HUES6 (cell line): ENCODE data around the gene CCNK.
A peak's percentile ranks its signal among the peaks of the same experiment; 100 is the strongest.

Experiments
- H3K27ac ChIP-seq: 2 replicates; pipeline ENCODE4 v1.7.0; 2013; ENCODE audit warnings: low read depth, mild to moderate bottlenecking, low read length, inconsistent platforms
- H3K27me3 ChIP-seq: 2 replicates; pipeline ENCODE4 v1.6.1; 2013; ENCODE audit warnings: low read length; ENCODE audit not compliant: control insufficient read depth, insufficient read depth
- H3K36me3 ChIP-seq: 2 replicates; pipeline ENCODE4 v1.6.1; 2013; ENCODE audit warnings: low read length; ENCODE audit not compliant: control insufficient read depth, insufficient read depth
- H3K4me1 ChIP-seq: 2 replicates; pipeline ENCODE4 v1.6.1; 2013; ENCODE audit warnings: low read length; ENCODE audit not compliant: control insufficient read depth, insufficient read depth
- H3K4me3 ChIP-seq: 2 replicates; pipeline ENCODE4 v1.5.1; 2013; ENCODE audit warnings: low read depth, low read length
- H3K9ac ChIP-seq: one replicate; pipeline ENCODE4 v1.6.1; 2013; ENCODE audit warnings: mild to moderate bottlenecking, low read length
- H3K9me3 ChIP-seq: 2 replicates; pipeline ENCODE4 v1.6.1; 2013; ENCODE audit warnings: low read depth, low read length; ENCODE audit not compliant: control insufficient read depth, insufficient read depth

CCNK gene

GRCh38 chr14:99538733-99539132, 57.5 kb downstream of the CCNK start:
- H3K27me3 ChIP-seq = no peaks in the 10 kb centered on the region
- no peaks in the 10 kb centered on the region for H3K36me3 ChIP-seq
- peaks cover 59% of the 10 kb centered on the region for H3K4me1 ChIP-seq
- no peak overlapping the region for H3K9ac ChIP-seq
- no peaks in the 10 kb centered on the region for H3K9me3 ChIP-seq
- H3K27ac ChIP-seq = no peak overlapping the region
- no peak overlapping the region for H3K4me3 ChIP-seq

DNA sequence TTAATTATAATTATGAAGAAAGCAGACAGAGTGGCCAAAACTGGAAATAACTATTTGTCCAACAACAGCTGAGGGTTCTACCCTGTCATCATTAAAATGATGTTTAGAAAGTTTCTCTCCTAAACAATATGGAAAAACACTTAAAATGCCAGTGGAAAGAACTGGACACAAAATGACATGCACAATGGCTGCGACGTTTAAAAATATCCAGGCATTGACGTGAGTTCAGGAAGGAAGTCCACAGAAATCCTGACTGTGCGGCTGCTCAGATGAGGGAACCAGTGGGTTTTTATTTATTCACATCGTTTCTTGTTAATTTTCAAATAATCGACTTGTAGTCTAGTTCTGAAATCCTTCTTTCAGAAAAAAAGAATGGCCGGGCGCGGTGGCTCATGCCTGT, 58.3 kb downstream of the CCNK start:
- H3K27me3 ChIP-seq = no peaks in the 10 kb centered on the region
- H3K9ac ChIP-seq = no peak overlapping the region
- H3K4me3 ChIP-seq = no peak overlapping the region
- peaks cover 56% of the 10 kb centered on the region for H3K4me1 ChIP-seq
- no peaks in the 10 kb centered on the region for H3K36me3 ChIP-seq
- no peaks in the 10 kb centered on the region for H3K9me3 ChIP-seq
- H3K27ac ChIP-seq = no peak overlapping the region

DNA sequence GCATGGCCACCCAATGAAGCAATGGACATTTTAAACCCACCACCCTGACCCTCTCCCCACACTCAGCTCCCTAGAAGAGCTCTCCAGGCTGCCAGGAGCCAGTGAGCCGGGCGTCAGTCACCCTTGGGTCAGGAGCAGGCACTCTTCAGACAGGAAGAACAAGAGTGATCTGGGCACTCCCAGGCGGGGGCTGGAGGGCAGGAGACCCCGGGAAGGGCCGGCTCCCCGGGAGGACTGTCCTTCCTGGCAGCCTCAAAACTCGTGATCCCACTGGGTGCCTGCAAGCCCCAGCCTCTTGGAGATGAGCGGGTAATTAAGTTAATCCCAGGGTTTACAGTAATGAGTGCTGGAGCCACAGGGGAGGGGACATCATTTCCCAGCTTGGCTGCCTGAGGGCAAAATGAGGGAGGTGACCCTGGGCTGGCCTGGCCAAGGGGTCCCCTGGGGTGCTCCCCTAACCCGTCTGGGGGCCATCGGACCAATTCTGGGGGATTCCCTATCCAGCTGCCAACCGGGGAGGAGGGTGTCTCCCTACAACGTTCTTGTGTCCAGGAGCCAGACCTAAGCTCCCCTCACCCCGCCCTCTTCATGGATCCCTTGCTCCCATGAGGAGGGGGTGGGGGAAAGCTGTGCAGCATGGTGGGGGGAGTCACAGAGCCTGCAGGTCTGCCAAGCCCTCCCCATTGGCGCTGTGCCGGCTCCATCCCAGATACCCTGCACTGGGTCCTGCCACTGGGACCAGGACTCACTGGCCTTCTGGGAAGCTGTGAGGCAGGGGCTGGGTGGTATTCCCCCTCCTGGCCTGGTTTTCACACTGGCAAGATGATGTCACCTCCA, 59.2 kb downstream of the CCNK start:
- H3K4me1 ChIP-seq = peaks cover 54% of the 10 kb centered on the region
- no peaks in the 10 kb centered on the region for H3K36me3 ChIP-seq
- no peak overlapping the region for H3K9ac ChIP-seq
- no peak overlapping the region for H3K4me3 ChIP-seq
- no peaks in the 10 kb centered on the region for H3K9me3 ChIP-seq
- no peaks in the 10 kb centered on the region; the same call in 1 of the 2 replicates for H3K27me3 ChIP-seq
- no peak overlapping the region for H3K27ac ChIP-seq

DNA sequence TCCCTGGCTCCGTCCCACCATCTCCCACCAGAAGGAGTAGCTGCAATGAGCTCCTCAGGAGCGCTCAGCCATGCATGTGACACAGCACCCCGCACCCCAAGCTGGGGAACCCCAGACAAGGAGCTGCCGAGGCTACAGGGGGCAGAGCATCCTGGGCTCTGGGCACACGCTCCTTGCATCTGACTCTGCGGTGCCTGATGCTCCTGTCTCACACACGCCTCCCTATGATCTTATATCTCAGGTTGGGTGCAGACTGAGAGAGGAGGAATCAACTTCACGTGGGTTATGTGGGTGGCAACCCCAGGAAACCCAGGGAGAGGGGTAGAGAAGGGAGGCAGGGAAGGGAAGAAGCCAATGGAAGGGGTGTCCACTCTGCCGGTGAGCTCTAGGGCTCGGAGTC, 60.0 kb downstream of the CCNK start:
- H3K27me3 ChIP-seq = no peaks in the 10 kb centered on the region; the same call in 1 of the 2 replicates
- no peaks in the 10 kb centered on the region for H3K36me3 ChIP-seq
- H3K4me1 ChIP-seq = peaks cover 62% of the 10 kb centered on the region
- H3K9me3 ChIP-seq = no peaks in the 10 kb centered on the region
- no peak overlapping the region for H3K27ac ChIP-seq
- no peak overlapping the region for H3K9ac ChIP-seq
- H3K4me3 ChIP-seq = no peak overlapping the region

DNA sequence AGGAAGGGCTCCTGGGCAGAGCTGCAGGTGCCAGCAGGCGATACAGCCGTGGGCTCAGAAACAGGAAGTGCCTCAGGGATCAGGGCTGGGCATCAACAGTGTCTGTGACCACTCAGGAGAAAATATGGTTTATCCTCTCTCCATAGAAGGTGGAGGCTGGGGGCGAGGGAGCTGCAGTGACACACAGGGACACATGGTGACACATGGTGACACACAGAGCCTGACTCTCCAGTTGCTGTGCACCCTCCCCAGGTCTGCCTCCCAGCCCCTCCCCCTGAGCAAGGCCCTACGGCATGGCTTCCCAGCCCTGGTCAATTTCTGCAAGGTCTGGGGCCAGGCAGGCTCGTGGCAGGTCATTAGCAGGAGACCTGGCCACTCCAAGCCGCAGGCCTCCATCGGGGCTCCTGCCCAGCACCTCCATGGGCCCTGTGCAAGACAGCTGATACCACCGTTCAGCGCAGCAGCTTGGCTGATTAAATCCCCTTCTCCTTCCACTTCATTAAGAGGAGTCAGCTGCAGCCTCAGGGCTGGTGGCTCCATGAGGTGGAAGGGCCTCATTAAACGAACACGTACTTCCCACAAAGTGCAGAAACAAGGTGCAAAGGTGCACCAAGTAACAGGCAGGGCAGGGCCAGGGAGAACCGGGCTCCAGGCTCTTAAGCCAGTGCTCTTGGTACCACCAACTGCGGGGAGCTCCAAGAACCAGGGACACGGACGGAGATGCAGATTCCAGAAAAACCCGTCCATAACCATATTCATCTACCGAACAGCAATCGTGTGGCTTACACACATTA, 60.7 kb downstream of the CCNK start:
- H3K4me1 ChIP-seq = peaks cover 62% of the 10 kb centered on the region
- H3K9me3 ChIP-seq = no peaks in the 10 kb centered on the region
- H3K9ac ChIP-seq = no peak overlapping the region
- no peak overlapping the region for H3K27ac ChIP-seq
- no peaks in the 10 kb centered on the region; the same call in 1 of the 2 replicates for H3K27me3 ChIP-seq
- no peaks in the 10 kb centered on the region for H3K36me3 ChIP-seq
- H3K4me3 ChIP-seq = no peak overlapping the region

DNA sequence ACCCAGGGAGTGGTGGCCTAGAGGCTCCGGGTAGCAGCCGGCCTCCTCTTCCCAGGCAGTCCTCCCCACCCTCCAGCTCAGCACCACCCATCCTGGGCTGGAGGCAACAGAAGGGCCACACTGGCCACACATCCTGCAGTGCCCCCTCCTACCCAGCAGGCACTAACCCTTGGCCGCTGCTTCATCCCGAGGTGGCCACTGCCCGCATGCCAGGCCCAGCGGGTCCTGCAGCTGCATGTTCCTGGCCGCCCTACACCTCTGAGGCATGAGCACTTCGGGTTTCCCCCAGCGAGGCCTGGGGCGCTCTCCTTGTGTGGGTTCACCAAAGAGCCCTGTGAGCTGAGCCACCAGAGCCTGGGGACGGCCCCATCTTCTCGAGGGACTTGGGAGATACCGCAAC, 61.4 kb downstream of the CCNK start:
- Histone ChIP-seq H3K27me3 (no peaks in the 10 kb centered on the region; the same call in 1 of the 2 replicates), H3K36me3 (no peaks in the 10 kb centered on the region), H3K9ac (no peak overlapping the region), H3K4me3 (no peak overlapping the region), H3K27ac (no peak overlapping the region), H3K4me1 (peaks cover 55% of the 10 kb centered on the region), H3K9me3 (no peaks in the 10 kb centered on the region)

GRCh38 chr14:99543370-99543769, 62.2 kb downstream of the CCNK start:
- peaks cover 47% of the 10 kb centered on the region for H3K4me1 ChIP-seq
- H3K27ac ChIP-seq = no peak overlapping the region
- no peaks in the 10 kb centered on the region for H3K36me3 ChIP-seq
- H3K27me3 ChIP-seq = no peaks in the 10 kb centered on the region; the same call in 1 of the 2 replicates
- no peak overlapping the region for H3K9ac ChIP-seq
- H3K4me3 ChIP-seq = no peak overlapping the region
- H3K9me3 ChIP-seq = no peaks in the 10 kb centered on the region

DNA sequence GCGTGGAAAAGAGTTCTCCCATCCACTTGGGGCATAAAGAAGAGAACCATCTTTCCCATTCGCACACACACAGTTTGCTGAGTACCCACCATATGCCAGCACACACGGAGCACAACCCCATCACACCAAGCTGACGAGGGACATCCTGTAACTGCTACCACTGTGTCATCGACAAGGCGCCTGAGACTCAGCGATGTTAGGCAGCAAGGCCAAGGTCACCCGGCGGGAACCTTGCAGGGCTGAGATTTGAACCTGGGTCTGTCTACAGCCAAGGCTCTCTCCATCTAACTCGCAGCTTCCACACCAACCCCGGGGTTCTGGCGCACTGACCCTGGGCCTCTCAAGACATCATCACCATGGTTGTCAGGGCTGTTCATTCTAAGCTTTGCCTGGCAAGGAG, 62.8 kb downstream of the CCNK start:
- Histone ChIP-seq H3K36me3 (no peaks in the 10 kb centered on the region), H3K4me3 (no peak overlapping the region), H3K9ac (no peak overlapping the region), H3K27ac (no peak overlapping the region), H3K4me1 (peaks cover 42% of the 10 kb centered on the region), H3K27me3 (no peaks in the 10 kb centered on the region; the same call in 1 of the 2 replicates), H3K9me3 (no peaks in the 10 kb centered on the region)

- no peak overlapping the region for H3K27ac ChIP-seq
Observed at GRCh38 chr14:99544991-99545390, 63.8 kb downstream of the CCNK start.

DNA sequence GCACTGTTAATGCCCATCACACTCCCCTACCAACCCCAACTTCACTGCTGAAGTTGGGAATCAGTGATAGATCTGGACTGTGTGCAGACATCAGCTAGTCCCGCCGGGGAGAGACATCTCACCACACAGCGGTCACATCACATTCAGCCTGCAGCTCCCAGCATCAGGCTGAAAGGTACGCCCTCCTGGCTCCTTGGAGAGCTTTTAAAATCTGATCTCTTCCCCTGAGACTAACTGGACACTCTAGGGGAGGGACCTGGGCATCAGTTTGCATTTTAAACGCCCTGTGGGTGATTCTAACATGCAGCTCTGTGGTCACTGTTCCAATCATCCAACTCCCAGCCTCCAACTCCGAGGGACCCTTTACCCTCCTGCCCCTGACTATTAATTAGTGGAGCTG, 64.4 kb downstream of the CCNK start:
- Histone ChIP-seq H3K27me3 (no peaks in the 10 kb centered on the region; the same call in 1 of the 2 replicates), H3K4me1 (peaks cover 48% of the 10 kb centered on the region), H3K9ac (no peak overlapping the region), H3K9me3 (no peaks in the 10 kb centered on the region), H3K36me3 (no peaks in the 10 kb centered on the region), H3K4me3 (no peak overlapping the region), H3K27ac (0 out of 2 replicates have a peak overlapping the region, but pooled peaks have one; percentile 6)

More at GRCh38 chr14:99544991-99545390, 63.8 kb downstream of the CCNK start:
- Histone ChIP-seq H3K4me3 (no peak overlapping the region), H3K36me3 (no peaks in the 10 kb centered on the region), H3K9me3 (no peaks in the 10 kb centered on the region), H3K9ac (no peak overlapping the region), H3K4me1 (peaks cover 51% of the 10 kb centered on the region), H3K27me3 (no peaks in the 10 kb centered on the region; the same call in 1 of the 2 replicates)
